Fibroblast of mammary gland (primary cell): ENCODE data around the gene RIPOR3.

Experiments used
- DNase-seq: peaks from one replicate; pipeline ENCODE4 v3.0.0-alpha.2; 2010; ENCODE audit warnings: low read depth
- H3K4me3 ChIP-seq: 2 replicates; pipeline ENCODE4 v1.5.1; 2011; ENCODE audit warnings: low read depth, mild to moderate bottlenecking, low read length, moderate library complexity; ENCODE audit not compliant: control insufficient read depth
- CTCF ChIP-seq: conservative IDR thresholded peaks from 2 replicates; pipeline ENCODE4 v1.5.1; 2011; ENCODE audit warnings: low read depth, low read length, inconsistent platforms; ENCODE audit not compliant: control insufficient read depth, insufficient read depth

The RIPOR3 gene

GRCh38 chr20:50682947-50683530, 8.3 kb downstream of the RIPOR3 start:
- no peak for DNase-seq
- TF ChIP-seq CTCF: no peak
- no peak overlapping the region for H3K4me3 ChIP-seq

GRCh38 chr20:50682065-50682464, 9.3 kb downstream of the RIPOR3 start:
- no peak for DNase-seq
- no peak overlapping the region for H3K4me3 ChIP-seq
- no peak for TF ChIP-seq CTCF

- no peak for TF ChIP-seq CTCF
- no peak overlapping the region for H3K4me3 ChIP-seq
- DNase-seq: no peak
These were observed 9.8 kb downstream of the RIPOR3 start for GRCh38 chr20:50681359-50682064.

- DNase-seq: peak; percentile 67
- no peak for TF ChIP-seq CTCF
- H3K4me3 ChIP-seq: no peak overlapping the region
These were observed 11.0 kb downstream of the RIPOR3 start for GRCh38 chr20:50680105-50680960.

GRCh38 chr20:50679753-50680104, 11.6 kb downstream of the RIPOR3 start:
- TF ChIP-seq CTCF: no peak
- no peak for DNase-seq
- no peak overlapping the region for H3K4me3 ChIP-seq

GRCh38 chr20:50678169-50678898, 13.0 kb downstream of the RIPOR3 start:
- no peak for DNase-seq
- H3K4me3 ChIP-seq: no peak overlapping the region
- TF ChIP-seq CTCF: no peak
